Activated CD8-positive, alpha-beta memory T cell treated with anti-CD3 and anti-CD28 coated beads for 4 hours (primary cell): ENCODE data around the gene KCNA2.

Experiments used
- DNase-seq, 2 donors: peaks; one replicate each; pipeline ENCODE4 v3.0.0-alpha.2; 2020; ENCODE audit warnings: low read depth in 2 of 2

Gene KCNA2

GRCh38 chr1:110602466-110602865 is 3.7 kb downstream of the KCNA2 start:
- DNase-seq: no peak

GRCh38 chr1:110601332-110601731 is 4.8 kb downstream of the KCNA2 start:
- no peak for DNase-seq

- DNase-seq: no peak
Observed at GRCh38 chr1:110600716-110601115, 5.4 kb downstream of the KCNA2 start.

GRCh38 chr1:110597966-110598365 is 8.2 kb downstream of the KCNA2 start:
- DNase-seq: no peak

- no peak for DNase-seq
Observed at GRCh38 chr1:110596312-110596711, 9.8 kb downstream of the KCNA2 start.

- DNase-seq: no peak
Observed at GRCh38 chr1:110595353-110595710, 10.8 kb downstream of the KCNA2 start.

GRCh38 chr1:110594456-110595352 is 11.5 kb downstream of the KCNA2 start:
- no peak for DNase-seq

- no peak for DNase-seq
Observed at GRCh38 chr1:110593902-110594301, 12.3 kb downstream of the KCNA2 start.

- DNase-seq: no peak
Observed at GRCh38 chr1:110591956-110592355, 14.2 kb downstream of the KCNA2 start.

GRCh38 chr1:110588991-110589390 is 17.2 kb downstream of the KCNA2 start:
- no peak for DNase-seq

- no peak for DNase-seq
Observed at GRCh38 chr1:110588486-110588885, 17.7 kb downstream of the KCNA2 start.

GRCh38 chr1:110587906-110588305 is 18.3 kb downstream of the KCNA2 start:
- no peak for DNase-seq

GRCh38 chr1:110585481-110585880 is 20.7 kb downstream of the KCNA2 start:
- no peak for DNase-seq

- no peak for DNase-seq
Observed at GRCh38 chr1:110584045-110584444, 22.1 kb downstream of the KCNA2 start.

- DNase-seq: no peak
Observed at GRCh38 chr1:110583505-110583904, 22.7 kb downstream of the KCNA2 start.

- DNase-seq: no peak
Observed at GRCh38 chr1:110582378-110582777, 23.8 kb downstream of the KCNA2 start.

GRCh38 chr1:110581682-110582145 is 24.4 kb downstream of the KCNA2 start:
- no peak for DNase-seq

GRCh38 chr1:110580244-110580643 is 25.9 kb downstream of the KCNA2 start:
- no peak for DNase-seq

GRCh38 chr1:110579460-110579859 is 26.7 kb downstream of the KCNA2 start:
- DNase-seq: no peak

- DNase-seq: no peak
Observed at GRCh38 chr1:110576441-110576840, 29.7 kb downstream of the KCNA2 start.

GRCh38 chr1:110573314-110573713 is 32.8 kb downstream of the KCNA2 start:
- DNase-seq: no peak

- no peak for DNase-seq
Observed at GRCh38 chr1:110572751-110573150, 33.4 kb downstream of the KCNA2 start.

- DNase-seq: no peak
Observed at GRCh38 chr1:110570901-110571300, 35.3 kb downstream of the KCNA2 start.

- no peak for DNase-seq
Observed at GRCh38 chr1:110570307-110570706, 35.9 kb downstream of the KCNA2 start.
